HEK293 (cell line): ENCODE data around the gene MT1HL1.

Experiments used
- ATF2 ChIP-seq: fragments of 450-650 bp; formaldehyde crosslinking; IDR thresholded peaks from 2 replicates; pipeline ENCODE4 v1.5.1; 2016; ENCODE audit warnings: missing biosample characterization, missing genetic modification characterization, low read depth
- OSR2 ChIP-seq: fragments of 450-650 bp; formaldehyde crosslinking; IDR thresholded peaks from 2 replicates; pipeline ENCODE4 v1.5.1; 2016; ENCODE audit warnings: missing biosample characterization, missing genetic modification characterization
- REST ChIP-seq: fragments of 450-650 bp; formaldehyde crosslinking; IDR thresholded peaks from 2 replicates; pipeline ENCODE4 v1.5.1; 2016; ENCODE audit warnings: missing biosample characterization, missing genetic modification characterization
- YY1 ChIP-seq: fragments of 450-650 bp; formaldehyde crosslinking; IDR thresholded peaks from 2 replicates; pipeline ENCODE4 v1.5.1; 2018; ENCODE audit warnings: missing biosample characterization, missing genetic modification characterization
- ZBTB11 ChIP-seq: fragments of 450-650 bp; formaldehyde crosslinking; conservative IDR thresholded peaks from 2 replicates; pipeline ENCODE4 v1.5.1; 2016; ENCODE audit warnings: low read depth, missing biosample characterization, missing genetic modification characterization
- ZBTB26 ChIP-seq: fragments of 450-650 bp; formaldehyde crosslinking; optimal IDR thresholded peaks from 2 replicates; pipeline ENCODE3; 2016; ENCODE audit warnings: missing biosample characterization, mild to moderate bottlenecking, missing genetic modification characterization
- ZBTB8A ChIP-seq: fragments of 450-650 bp; formaldehyde crosslinking; IDR thresholded peaks from 2 replicates; pipeline ENCODE4 v1.5.1; 2016; ENCODE audit warnings: missing biosample characterization, missing genetic modification characterization
- ZNF10 ChIP-seq: fragments of 450-650 bp; formaldehyde crosslinking; IDR thresholded peaks from 2 replicates; pipeline ENCODE4 v1.5.1; 2017; ENCODE audit warnings: missing biosample characterization, missing genetic modification characterization
- ZNF214 ChIP-seq: fragments of 450-650 bp; formaldehyde crosslinking; IDR thresholded peaks from 2 replicates; pipeline ENCODE4 v1.5.1; 2017; ENCODE audit warnings: missing biosample characterization, mild to moderate bottlenecking, missing genetic modification characterization, borderline replicate concordance
- ZNF280D ChIP-seq: fragments of 450-650 bp; formaldehyde crosslinking; IDR thresholded peaks from 2 replicates; pipeline ENCODE4 v1.5.1; 2016; ENCODE audit warnings: missing biosample characterization, missing genetic modification characterization
- ZNF292 ChIP-seq: fragments of 450-650 bp; formaldehyde crosslinking; IDR thresholded peaks from 2 replicates; pipeline ENCODE4 v1.5.1; 2016; ENCODE audit warnings: low read depth, missing biosample characterization, missing genetic modification characterization, borderline replicate concordance
- ZNF394 ChIP-seq: fragments of 450-650 bp; formaldehyde crosslinking; IDR thresholded peaks from 2 replicates; pipeline ENCODE4 v1.5.1; 2016; ENCODE audit warnings: missing biosample characterization, missing genetic modification characterization, mild to moderate bottlenecking, moderate library complexity, borderline replicate concordance
- ZNF426 ChIP-seq: fragments of 450-650 bp; formaldehyde crosslinking; IDR thresholded peaks from 2 replicates; pipeline ENCODE4 v1.5.1; 2017; ENCODE audit warnings: missing biosample characterization, missing genetic modification characterization, mild to moderate bottlenecking, inconsistent platforms, moderate library complexity
- ZNF510 ChIP-seq: fragments of 450-650 bp; formaldehyde crosslinking; IDR thresholded peaks from 2 replicates; pipeline ENCODE4 v1.5.1; 2018; ENCODE audit warnings: mild to moderate bottlenecking, missing genetic modification characterization, missing biosample characterization; ENCODE audit not compliant: insufficient replicate concordance
- ZNF555 ChIP-seq: fragments of 450-650 bp; formaldehyde crosslinking; conservative IDR thresholded peaks from 2 replicates; pipeline ENCODE4 v1.5.1; 2017; ENCODE audit warnings: missing biosample characterization, mild to moderate bottlenecking, missing genetic modification characterization, inconsistent platforms
- ZNF560 ChIP-seq: fragments of 450-650 bp; formaldehyde crosslinking; IDR thresholded peaks from 2 replicates; pipeline ENCODE4 v1.5.1; 2017; ENCODE audit warnings: missing biosample characterization, missing genetic modification characterization, borderline replicate concordance
- ZNF580 ChIP-seq: fragments of 450-650 bp; formaldehyde crosslinking; IDR thresholded peaks from 2 replicates; pipeline ENCODE4 v1.5.1; 2016; ENCODE audit warnings: missing biosample characterization, missing genetic modification characterization
- ZNF629 ChIP-seq: fragments of 450-650 bp; formaldehyde crosslinking; IDR thresholded peaks from 2 replicates; pipeline ENCODE4 v1.5.1; 2017; ENCODE audit warnings: missing biosample characterization, missing genetic modification characterization
- ZNF639 ChIP-seq: fragments of 450-650 bp; formaldehyde crosslinking; IDR thresholded peaks from 2 replicates; pipeline ENCODE4 v1.5.1; 2016; ENCODE audit warnings: missing biosample characterization, missing genetic modification characterization
- ZNF692 ChIP-seq: fragments of 450-650 bp; formaldehyde crosslinking; IDR thresholded peaks from 2 replicates; pipeline ENCODE4 v1.5.1; 2016; ENCODE audit warnings: missing biosample characterization, missing genetic modification characterization
- ZNF777 ChIP-seq: fragments of 450-650 bp; formaldehyde crosslinking; IDR thresholded peaks from 2 replicates; pipeline ENCODE4 v1.5.1; 2017; ENCODE audit warnings: missing biosample characterization, missing genetic modification characterization, borderline replicate concordance
- ZSCAN16 ChIP-seq: fragments of 450-650 bp; formaldehyde crosslinking; IDR thresholded peaks from 2 replicates; pipeline ENCODE4 v1.5.1; 2016; ENCODE audit warnings: missing biosample characterization, missing genetic modification characterization

Gene MT1HL1

GRCh38 chr1:236959112-236959511 lies 45.1 kb downstream of the MT1HL1 start (continued):
- no peak for TF ChIP-seq ZNF639
- peak; percentile 58 for TF ChIP-seq ZNF426 (tag by site-specific recombination)
- TF ChIP-seq ZNF280D (tag by site-specific recombination): no peak
- TF ChIP-seq ZNF777 (tag by site-specific recombination): no peak
- TF ChIP-seq ZSCAN16 (tag by site-specific recombination): no peak
- no peak for TF ChIP-seq YY1 (tag by site-specific recombination)
- TF ChIP-seq ZBTB8A: no peak
- no peak for TF ChIP-seq ZNF692 (tag by site-specific recombination)
- peak; percentile 69 for TF ChIP-seq ZBTB11 (tag by site-specific recombination)
- 0 out of 2 replicates have a peak, but pooled peaks have one; percentile 8 for TF ChIP-seq ZNF580 (tag by site-specific recombination)
- TF ChIP-seq ZBTB26: no peak
- TF ChIP-seq ZNF10 (tag by site-specific recombination): no peak
- TF ChIP-seq ZNF214 (tag by site-specific recombination): no peak
- peak; percentile 81; the same call in 1 of the 2 replicates for TF ChIP-seq ZNF394 (tag by site-specific recombination)
- TF ChIP-seq ZNF629 (tag by site-specific recombination): peak; percentile 24; the same call in 1 of the 2 replicates
- no peak for TF ChIP-seq ATF2 (tag by site-specific recombination)
- no peak for TF ChIP-seq OSR2 (tag by site-specific recombination)
- TF ChIP-seq ZNF555: peak; percentile 69
- TF ChIP-seq ZNF560 (tag by site-specific recombination): peak; percentile 47; the same call in 1 of the 2 replicates
- TF ChIP-seq ZNF510 (tag by site-specific recombination): peak; percentile 19
- TF ChIP-seq ZNF292 (tag by site-specific recombination): no peak
- peak; percentile 51 for TF ChIP-seq REST (tag by site-specific recombination)
